ENCODE results near the gene ABHD14A.

- no peak for TF ChIP-seq TEAD4 (IDR thresholded peaks at IDR 0.05; ENCODE audit: borderline replicate concordance, insufficient read depth)
- no peak for TF ChIP-seq NRF1 (IDR thresholded peaks at IDR 0.05; ENCODE audit: low read depth, low read length)
- TF ChIP-seq FOXJ3 (CRISPR knock-in tag; IDR thresholded peaks at IDR 0.05) = no peak
- TF ChIP-seq POLR2AphosphoS5 (IDR thresholded peaks at IDR 0.05; ENCODE audit: low read depth, low read length) = no peak
- TF ChIP-seq CTCF (IDR thresholded peaks at IDR 0.05) = no peak
- TF ChIP-seq, protein P1, sequence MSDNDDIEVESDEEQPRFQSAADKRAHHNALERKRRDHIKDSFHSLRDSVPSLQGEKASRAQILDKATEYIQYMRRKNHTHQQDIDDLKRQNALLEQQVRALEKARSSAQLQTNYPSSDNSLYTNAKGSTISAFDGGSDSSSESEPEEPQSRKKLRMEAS (IDR thresholded peaks at IDR 0.05; ENCODE audit: low read depth) = no peak
- no peak for TF ChIP-seq TCF12 (IDR thresholded peaks at IDR 0.05)
These were observed 10.9 kb upstream of the ABHD14A start for GRCh38 chr3:51963951-51964451.

All from SK-N-SH (cell line).